Measurements from ENCODE around the gene CDADC1.

DNA sequence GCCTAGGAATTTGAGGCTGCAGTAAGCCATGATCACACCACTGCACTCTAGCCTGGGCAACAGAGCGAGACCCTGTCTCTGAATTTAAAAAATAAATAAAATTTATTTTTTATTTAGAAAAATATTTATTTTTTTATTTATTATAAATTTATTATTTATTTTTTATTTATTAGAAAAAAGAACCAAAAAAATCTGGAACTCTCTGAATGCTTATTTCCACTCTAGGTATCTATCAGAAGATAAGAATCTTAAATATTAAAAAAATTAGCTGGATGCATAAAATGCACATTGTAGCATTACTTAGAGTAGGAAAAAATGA lies 82.8 kb downstream of the CDADC1 start:
- TF ChIP-seq, protein P1, sequence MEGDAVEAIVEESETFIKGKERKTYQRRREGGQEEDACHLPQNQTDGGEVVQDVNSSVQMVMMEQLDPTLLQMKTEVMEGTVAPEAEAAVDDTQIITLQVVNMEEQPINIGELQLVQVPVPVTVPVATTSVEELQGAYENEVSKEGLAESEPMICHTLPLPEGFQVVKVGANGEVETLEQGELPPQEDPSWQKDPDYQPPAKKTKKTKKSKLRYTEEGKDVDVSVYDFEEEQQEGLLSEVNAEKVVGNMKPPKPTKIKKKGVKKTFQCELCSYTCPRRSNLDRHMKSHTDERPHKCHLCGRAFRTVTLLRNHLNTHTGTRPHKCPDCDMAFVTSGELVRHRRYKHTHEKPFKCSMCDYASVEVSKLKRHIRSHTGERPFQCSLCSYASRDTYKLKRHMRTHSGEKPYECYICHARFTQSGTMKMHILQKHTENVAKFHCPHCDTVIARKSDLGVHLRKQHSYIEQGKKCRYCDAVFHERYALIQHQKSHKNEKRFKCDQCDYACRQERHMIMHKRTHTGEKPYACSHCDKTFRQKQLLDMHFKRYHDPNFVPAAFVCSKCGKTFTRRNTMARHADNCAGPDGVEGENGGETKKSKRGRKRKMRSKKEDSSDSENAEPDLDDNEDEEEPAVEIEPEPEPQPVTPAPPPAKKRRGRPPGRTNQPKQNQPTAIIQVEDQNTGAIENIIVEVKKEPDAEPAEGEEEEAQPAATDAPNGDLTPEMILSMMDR (IDR thresholded peaks at IDR 0.05), result no peak
- no peak for TF ChIP-seq POLR2AphosphoS5 (IDR thresholded peaks at IDR 0.05)
